SKM-1 (cell line): ENCODE measurements around the gene TMC6.
"Not testable (repeated sequence)": the region's sequence is repeated elsewhere in the genome, so short reads cannot be mapped to it uniquely, and the experiment has no call there.

Experiments used
- DNase-seq: peaks from one replicate; lab custom pipeline; 2025; ENCODE audit not compliant: unreplicated experiment; lab: John Stamatoyannopoulos, UW

Gene TMC6

DNA sequence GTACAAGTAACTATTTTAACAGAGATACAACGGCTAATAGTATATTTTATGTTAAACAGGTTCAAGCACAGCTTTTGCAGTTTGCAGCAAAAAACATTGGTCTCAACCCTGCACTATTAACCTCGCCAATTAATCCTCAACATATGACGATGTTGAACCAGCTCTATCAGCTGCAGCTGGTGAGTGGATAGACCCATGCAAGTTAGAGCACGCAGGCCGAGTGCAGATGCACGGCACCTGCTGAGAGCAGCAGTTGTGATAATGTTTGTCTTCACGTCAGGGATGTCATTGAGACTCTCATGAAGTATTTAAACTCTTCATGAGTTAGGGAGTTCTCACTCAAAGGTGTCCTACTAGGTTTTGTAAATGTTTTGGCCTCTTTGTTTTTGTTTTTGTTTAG lies 45.6 kb downstream of the TMC6 start:
- DNase-seq, result no peak

DNA sequence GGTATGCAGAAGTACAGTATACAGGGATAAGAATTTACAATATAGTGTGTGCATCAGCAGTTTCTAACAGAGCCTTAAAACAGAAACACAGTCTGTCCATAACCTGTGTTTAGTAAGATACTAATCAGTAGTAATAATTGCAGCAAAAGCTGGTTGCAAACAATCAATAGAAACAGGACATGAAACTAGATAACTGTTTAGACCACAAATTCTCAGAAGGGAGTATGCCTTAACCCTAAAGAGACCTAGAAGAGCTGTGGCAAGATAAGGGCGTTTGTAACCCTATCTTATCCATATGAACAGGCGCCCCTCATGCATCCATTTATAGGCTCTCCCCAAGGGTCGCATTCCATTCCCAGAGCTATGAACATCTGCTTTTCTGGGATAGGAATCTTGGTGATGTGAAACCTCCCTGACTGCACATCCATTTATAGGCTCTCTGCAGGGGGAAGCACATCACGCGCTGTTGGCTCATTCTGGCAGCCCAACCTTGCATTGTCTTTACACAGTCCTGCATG lies 46.1 kb downstream of the TMC6 start:
- DNase-seq, result not testable (repeated sequence)

DNA sequence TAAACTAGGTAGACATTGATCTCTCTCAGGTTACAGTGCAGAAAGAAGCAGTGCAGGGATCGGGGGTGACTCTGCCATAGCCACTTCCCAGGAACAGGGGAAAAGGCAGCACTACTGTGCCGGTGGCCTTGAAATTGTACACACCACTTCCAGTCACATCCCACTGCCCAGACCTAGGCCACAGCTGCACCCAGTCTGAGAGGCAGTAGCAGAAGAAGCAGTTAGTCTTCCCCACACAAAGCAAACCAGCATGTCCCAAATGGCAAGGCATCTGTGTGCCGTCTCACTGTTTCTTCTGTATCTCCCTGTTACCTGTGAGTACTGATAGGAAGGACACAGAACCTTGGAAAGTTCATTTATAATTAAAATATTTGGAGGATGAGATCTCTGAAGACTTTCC lies 47.0 kb downstream of the TMC6 start:
- no peak for DNase-seq

DNA sequence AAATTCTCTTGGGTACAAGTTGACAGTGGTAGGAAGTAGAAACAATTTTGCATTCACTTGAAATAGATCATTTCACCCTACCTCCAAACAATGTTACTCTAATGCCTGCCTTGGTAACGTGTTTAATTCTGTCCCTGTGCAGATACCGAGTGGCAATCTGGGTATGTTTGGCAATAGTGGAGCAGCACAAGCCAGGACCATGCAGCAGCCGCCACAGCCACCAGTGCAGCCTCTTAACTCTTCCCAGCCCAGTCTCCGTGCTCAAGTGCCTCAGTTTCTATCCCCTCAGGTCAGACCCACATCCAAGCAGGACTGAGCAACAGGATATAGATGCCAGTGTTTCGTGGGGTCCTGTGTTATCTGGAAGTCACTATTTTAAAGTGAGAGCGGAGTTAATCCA lies 49.3 kb downstream of the TMC6 start:
- no peak for DNase-seq

DNA sequence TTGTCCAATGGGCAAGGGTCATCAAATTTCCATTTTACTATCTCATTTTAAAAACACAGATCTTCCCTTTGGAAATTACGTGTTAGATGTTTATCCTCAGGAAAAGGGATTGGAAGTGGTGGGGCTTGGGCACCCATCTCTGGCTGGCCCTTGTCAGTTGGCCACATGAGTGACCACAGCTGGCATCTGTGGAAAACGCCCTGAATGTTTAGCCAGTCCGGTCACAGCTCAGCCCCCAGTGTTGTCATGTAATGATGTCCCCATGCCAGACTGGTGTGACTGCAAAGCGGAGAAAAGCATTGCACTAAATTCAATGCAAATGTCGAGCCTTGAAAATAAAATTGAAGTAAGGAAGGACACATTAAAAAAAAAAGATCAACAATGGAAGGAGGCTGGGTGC lies 53.0 kb downstream of the TMC6 start:
- no peak for DNase-seq

DNA sequence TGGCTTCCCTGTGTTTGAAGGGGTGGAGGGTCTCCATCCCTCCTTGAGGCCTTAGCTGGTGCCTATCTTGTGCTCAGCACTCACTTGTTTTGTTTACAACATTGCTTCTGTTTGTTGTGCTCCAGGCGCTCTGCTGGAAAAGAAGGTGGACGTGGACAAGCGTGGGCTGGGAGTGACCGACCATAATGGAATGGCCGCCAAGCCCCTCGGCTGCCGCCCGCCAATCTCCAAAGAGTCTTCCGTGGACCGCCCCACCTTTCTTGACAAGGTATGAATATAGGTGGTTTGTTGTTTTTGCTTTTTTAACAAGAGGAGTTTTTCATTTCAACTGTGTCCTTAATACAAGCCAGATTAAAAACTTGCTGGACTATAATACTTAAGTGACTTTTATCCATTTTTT lies 53.5 kb downstream of the TMC6 start:
- no peak for DNase-seq

DNA sequence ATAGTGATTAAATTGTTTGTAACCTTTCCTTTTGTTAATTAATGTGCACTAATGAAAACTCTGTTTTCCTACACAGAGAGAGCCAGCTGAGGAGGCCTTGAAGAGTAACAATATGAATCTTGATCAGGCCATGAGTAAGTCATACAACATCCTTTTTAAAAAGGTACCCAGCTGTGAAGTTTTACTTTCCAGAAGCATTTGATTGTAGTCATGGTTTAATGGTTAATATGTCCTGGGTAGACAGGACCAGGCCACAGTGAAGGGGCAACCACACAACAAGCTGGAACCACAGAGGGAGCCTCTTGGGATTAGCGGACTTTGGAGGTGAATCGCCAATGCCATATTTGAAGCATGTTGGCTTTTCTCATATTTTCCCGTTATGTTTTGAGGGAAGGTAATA lies 55.6 kb downstream of the TMC6 start:
- no peak for DNase-seq

DNA sequence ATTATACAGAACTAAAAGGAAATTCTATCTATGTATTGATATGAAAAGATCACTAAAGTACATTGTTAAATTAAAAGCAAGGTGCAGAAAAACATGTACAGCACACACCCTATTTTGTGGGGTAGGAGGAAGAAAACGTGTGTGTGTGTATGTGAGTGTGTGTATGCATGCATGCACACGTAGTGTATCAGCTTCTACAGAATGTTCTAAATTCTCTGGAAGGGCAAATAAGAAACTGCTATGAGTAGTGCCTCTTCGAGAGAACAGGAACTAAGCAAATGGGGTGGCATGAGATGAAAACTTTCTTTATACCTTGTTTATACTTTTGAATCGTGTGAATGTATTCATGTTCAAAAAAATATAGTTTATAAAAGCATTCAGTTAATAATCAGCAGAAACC lies 58.9 kb downstream of the TMC6 start:
- no peak for DNase-seq

DNA sequence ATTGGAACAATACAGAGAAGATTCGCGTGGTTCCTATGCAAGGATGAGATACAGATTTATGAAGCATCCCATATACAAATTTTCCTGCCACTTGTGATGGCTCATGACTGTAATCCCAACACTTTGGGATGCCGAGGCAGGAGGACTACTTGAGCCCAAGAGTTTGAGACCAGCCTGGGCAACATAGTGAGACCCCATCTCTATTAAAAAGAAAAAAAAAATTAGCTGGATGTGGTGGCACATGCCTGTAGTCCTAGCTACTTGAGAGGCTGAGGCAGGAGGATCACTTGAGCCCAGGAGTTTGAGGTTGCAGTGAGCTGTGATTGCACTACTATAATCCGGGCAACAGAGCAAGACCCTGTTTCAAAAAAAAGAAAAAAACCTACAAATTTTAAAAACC lies 61.6 kb downstream of the TMC6 start:
- DNase-seq, result not testable (repeated sequence)

DNA sequence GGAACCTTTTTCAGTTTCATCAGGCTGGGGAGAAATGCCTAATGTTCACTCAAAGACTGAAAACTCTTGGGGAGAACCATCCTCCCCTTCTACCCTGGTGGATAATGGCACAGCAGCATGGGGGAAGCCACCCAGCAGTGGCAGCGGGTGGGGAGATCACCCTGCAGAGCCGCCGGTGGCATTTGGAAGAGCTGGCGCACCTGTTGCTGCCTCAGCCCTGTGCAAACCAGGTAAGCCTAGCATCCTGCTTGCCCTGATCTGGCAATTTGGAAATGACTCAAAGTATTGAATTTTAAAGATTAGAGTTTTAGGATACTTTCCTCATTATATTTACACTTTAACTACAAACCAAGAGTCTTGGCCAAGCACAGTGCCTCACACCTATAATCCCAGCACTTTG lies 63.8 kb downstream of the TMC6 start:
- DNase-seq, result no peak

DNA sequence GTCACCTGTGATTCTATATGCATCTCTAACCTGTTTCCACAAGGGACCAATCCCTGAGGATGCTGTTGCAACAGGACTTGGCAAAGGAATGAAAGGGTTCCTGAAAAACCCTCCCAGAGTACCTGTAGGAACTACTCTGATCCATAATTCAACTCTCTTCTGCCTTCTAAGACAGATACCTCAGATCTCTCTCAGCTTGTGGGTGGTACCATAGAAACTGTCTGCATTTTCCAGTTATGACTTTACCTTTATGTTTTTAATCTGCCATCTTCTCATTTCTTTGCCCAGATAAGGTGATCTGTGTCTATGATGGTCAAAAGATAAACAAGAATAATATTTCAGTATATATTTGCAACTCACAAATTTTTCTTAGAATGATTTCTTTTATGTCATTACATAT lies 65.1 kb downstream of the TMC6 start:
- DNase-seq, result no peak

DNA sequence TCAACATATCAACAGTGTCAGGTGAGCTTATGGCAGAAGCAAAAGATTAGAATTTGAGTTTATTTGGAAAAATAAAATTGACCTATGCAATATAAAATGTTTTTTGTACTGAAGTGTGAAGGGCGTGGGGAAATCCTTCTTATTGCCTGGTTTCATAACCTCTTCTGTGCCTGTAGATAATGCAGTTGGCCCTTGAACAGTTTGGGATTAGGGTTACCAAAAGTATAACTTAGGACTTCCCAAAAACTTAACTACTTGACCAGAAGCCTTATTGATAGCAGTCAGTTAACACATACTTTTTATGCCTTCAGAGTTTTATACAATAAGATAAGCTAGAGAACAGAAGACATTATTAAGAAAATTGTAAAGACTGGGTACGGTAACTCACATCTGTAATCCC lies 66.0 kb downstream of the TMC6 start:
- DNase-seq, result no peak
